HS-5 (cell line): ENCODE data around the gene ZNF19.
A peak's percentile ranks its signal among the peaks of the same experiment; 100 is the strongest.
"Not testable (repeated sequence)": the region's sequence is repeated elsewhere in the genome, so short reads cannot be mapped to it uniquely, and the experiment has no call there.

Experiments
- DNase-seq: peaks from one replicate; pipeline ENCODE4 v3.0.0-alpha.2; 2012; ENCODE audit warnings: low read depth

ZNF19 gene

DNA sequence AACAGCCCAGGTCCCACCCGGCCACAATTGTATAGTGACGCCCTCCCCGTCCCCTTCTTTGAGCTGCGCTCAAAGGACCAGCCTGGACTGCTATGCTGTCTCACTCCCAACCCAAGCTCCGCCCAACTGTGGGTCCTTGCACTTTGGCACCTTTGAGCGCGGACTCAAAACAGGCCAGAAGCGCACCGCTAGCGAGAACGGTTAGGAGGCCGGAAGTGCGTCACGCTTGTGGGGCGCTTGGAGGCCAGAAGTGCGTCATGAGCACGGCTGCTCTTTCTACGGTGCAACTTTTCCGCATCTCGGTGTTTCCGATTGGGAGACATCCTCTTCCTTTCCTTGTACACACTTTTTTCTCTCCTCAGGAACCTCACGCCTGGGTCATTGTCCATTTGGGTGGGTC, at the start of gene ZNF19:
TSS of gene ZNF19 (minus strand) at position 203 of the 400 bp plus-strand sequence. CDS start 7,210 bp downstream, outside the sequence.
- no peak for DNase-seq

DNA sequence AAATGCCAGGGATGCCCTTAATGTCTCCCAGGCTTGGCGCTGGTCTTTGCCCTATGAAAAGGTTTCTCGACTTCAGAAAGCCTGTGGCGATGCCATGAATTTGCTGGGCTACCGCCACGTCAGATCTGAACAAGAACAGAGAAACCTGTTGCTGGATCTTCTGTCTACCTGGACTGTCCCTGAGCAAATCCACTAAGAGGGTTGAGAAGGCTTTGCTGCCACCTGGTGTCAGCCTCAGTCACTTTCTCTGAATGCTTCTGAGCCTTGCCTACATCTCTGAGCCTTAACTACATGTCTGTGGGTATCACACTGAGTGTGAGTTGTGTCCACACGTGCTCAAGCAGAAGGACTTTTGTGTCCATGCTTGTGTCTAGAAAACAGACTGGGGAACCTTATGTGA, 48.5 kb upstream of the ZNF19 start:
- no peak for DNase-seq

DNA sequence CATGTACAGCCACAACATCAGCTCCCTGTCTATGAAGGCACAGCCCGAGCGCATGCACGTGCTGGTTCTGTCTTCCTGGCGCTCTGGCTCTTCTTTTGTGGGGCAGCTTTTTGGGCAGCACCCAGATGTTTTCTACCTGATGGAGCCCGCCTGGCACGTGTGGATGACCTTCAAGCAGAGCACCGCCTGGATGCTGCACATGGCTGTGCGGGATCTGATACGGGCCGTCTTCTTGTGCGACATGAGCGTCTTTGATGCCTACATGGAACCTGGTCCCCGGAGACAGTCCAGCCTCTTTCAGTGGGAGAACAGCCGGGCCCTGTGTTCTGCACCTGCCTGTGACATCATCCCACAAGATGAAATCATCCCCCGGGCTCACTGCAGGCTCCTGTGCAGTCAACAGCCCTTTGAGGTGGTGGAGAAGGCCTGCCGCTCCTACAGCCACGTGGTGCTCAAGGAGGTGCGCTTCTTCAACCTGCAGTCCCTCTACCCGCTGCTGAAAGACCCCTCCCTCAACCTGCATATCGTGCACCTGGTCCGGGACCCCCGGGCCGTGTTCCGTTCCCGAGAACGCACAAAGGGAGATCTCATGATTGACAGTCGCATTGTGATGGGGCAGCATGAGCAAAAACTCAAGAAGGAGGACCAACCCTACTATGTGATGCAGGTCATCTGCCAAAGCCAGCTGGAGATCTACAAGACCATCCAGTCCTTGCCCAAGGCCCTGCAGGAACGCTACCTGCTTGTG, 47.8 kb upstream of the ZNF19 start:
- DNase-seq, result no peak

DNA sequence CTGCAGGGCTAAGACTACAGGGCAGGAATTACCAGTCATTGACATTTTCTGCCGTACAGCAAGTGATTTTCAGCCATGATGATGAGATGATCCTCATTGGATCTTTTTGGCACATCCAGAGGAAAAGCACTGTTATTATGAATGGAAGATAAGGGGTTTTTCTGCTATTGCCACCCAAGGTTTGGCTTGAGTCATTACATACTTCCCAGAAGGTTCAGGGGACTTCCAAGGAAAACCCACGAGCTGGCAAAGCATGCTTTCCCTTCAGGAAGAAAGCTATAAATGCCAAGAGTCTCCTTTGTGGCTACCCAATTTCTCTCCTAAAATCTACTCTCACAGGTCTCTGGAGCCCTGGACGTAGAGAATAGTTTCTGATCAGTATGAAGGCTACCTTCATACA, 43.2 kb upstream of the ZNF19 start:
- DNase-seq, result no peak

DNA sequence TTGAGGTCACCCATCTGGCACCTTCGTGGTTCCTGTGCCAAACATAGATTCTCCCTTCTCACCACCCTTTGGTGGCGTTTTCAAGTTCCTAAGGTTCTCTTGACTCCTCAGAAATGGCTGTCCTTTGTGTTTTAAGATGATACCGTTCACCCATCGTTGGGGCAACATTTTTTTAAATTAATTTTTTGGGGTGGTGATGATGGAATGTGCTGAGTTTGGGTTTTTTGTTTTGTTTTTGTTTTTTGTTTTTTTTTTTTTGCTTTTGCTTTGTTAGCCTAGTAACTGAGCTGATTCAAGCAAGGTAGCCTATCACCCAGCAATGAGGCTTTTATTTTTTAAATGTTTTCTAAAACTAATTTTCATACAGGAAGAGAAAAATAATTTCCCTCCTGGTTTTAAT, 39.7 kb upstream of the ZNF19 start:
- no peak for DNase-seq

DNA sequence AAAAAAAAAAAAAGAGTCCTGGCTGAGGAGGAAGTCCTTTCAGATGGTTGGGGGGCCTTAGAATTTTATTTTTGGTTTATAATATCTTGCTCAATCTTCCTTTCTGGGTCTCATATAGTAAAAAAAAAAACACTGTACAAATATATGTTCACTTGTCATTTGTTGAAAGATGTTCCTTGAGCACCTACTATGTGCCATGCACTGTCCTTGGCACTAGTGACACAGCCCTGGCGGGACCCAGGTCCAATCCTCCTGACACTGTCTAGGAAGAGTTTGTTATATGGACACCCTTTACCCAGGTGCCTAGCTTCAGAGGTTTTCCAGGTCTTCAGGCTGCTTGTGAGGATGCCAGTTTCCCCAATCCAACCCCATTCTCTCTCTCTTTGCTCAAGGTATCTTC, 39.1 kb upstream of the ZNF19 start:
- no peak for DNase-seq

DNA sequence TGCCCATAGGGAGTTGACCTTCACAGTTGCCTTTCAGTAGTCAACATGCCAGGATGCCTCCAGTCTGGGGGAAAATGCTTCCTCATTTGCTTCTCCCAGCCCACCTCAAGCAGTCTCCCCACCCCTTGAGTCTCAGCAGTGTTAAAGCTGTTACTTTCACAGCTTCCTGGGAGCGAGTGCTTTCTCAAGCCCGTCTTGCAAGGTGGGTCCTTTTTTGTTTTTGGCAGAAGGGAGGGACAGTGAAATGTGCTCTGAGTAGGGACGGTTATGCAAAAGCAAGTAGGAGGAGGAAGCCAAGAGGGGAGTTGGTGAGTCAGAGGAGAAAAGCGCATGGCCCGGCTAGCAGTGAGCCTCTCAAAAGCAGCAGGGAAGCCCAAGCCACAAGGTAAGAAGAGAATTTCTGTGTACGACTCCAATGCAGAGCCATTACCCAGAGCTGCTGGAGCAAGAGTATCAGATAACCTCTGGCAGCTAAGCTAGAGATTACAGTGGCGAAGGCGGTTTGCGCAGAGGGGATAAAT, 37.0 kb upstream of the ZNF19 start, which contains the start of gene CHST4:
TSS of gene CHST4 (plus strand) at position 316 of the 521 bp plus-strand sequence. CDS start 10,252 bp downstream, outside the sequence.
- peak; percentile 20 for DNase-seq

DNA sequence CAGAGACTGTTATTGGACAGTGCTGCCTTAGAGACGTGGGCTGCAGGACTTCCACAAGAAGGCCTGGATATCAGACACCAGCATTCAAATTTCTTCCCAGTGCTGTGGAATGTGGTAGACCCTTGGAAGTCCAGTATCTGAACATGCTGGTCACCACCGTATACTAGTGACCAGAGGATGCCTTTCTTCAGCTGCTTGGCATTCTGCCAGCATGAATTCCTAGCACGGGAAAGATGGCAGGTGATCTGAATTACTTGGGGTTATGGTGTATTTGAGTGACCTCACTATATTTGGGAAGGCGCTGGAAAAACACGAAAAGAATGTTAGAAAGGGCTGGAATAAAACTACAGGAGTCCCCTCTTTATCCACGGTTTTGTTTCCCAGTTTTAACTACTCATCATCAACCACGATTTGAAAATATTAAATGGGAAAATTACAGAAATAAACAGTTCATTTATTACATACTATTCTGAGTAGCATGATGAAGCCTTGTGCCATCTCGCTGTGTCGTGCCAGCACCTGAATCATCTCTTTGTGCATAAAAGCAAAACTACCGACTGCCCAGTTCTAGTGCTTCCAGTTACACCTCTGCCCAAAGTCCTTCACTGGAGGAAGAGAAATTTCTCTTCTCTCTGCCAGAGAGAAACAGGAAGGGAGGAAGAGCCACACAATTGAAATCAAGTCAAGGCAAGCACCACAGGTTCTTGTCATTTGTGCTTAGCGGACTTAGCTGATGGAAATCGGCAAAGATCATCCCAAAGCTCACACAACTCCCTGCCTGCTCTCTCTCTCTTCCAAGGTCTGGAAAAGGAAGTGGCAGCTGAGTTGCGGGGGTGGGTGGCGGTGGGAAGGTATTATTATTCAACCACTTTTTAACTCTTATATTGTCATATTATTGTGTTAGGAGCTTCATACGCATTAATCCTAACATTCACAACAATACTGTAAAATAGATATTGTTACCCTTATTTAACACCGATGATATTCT, 35.7 kb upstream of the ZNF19 start:
- DNase-seq, result no peak

DNA sequence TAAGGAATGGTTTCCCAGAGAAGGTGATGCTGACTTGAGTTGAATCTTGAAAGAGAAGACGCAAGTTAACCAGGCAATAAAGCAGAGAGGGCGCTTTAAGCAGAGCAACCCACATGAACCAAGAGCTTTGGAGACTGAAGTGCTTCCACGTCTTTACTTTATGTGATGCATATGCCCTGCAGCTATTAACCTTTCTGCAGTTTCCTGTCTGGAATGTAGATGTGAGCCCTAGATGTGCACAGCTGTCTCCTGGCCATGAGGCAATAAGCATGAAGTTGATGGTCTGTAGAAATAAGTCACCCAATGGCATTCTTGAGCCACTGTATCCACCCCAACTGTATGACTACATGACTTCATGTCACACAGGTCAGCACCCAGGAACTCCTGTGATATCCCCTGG, 31.4 kb upstream of the ZNF19 start:
- DNase-seq, result no peak

DNA sequence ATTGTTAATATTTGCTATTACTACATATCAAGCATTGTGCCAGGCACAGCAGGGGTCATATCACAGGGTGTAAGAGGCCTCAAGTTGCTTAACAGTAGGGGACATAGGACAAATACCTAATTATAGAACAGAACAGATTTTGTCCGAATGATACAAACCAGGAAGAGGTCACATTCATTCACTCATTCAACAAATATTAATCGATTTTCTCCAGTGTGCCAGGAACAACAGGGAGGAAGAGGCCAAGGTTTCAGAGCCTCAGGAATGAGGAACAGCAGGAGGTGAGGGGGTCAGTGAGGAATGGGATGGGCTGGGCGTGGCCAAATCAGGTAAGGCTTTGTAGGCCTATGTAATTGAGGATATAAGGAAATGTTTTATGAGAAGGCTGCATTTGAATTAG, 25.9 kb upstream of the ZNF19 start:
- DNase-seq, result no peak

DNA sequence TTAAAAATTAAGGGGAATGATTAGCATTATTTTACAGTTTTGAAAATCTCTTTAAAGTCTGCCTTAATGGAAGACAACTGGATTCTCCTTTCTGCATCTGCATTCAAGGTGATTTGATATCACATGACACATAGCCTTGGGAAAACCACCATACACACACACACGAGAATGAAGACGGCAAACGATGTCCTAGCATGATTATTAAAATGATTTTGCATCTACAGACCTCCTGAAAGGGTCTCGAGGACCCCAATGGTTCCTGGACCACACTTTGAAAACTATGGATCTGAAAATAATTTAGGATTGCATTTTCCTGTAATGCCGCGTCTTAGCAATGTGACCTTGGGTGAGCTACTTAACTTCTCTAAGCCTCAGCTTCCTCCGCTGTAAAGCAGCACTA, 25.4 kb upstream of the ZNF19 start:
- no peak for DNase-seq

DNA sequence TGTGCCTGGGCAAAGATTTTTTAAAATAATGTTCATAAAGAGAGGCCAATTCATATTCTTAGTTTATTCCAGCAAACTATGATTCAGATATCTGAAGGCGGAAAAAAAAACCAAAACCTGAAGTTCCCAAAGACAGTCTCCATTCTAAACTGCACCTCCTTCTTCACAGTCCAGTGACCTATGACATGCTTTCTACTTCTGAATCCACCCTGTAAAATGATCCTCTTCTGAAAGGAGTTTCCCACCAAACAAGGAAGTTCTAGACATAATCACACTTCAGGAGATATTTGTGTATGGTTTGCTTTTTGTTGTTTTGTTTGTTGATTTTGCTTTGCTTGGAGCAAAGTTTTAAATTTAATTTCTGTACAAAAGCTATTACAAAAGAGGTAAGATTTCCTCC, 24.2 kb upstream of the ZNF19 start:
- DNase-seq, result no peak

DNA sequence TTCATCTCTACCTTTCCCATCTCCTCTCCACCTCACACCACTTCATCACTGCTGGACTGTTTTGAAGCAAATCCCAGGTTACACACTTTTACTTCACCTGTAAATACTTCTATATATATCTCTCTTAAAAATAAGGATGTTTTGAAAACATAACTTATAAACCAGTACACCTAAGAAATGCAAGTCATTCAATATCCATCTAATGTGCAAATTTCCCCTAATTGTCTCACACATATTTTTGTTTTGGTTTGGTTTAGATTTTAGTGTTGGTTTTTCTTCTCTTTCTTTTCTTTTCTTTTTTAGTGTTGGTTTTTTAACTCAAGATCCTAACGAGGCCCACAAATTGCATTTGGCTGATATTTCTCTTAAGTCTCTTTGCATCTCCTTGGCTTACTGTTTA, 17.9 kb upstream of the ZNF19 start:
- no peak for DNase-seq

DNA sequence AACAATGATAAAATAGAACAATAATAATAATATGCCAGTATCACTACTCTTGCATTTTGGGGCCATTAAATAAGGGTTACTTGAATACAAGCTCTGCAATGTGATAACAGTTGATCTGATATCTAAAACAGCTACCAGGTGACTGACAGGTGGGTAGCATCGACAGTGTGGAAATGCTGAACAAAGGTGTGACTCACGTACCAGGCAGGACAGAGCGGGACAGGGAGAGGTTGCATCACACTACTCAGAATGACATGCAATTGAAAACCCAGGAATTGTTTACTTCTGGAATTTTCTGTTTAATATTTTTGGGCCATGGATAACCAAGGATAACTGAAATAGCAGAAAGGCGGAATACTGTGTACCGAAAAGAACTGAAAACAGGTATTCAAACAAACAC, 15.8 kb upstream of the ZNF19 start:
- DNase-seq, result no peak

DNA sequence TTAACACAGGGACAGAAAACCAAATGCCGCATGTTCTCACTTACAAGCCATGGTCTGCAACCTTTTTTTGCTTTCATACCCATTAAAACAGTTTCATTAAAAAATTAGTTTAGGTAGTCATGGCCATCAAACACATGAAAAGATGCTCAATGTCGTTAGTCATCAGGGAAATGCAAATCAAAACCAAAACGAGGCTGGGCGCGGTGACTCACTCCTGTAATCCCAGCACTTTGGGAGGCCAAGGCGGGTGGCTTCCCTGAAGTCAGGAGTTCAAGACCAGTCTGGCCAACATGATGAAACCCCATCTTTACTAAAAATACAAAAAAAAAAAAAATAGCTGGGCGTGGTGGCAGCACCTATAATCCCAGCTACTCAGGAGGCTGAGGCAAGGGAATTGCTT, 14.9 kb upstream of the ZNF19 start:
- DNase-seq, result not testable (repeated sequence)

DNA sequence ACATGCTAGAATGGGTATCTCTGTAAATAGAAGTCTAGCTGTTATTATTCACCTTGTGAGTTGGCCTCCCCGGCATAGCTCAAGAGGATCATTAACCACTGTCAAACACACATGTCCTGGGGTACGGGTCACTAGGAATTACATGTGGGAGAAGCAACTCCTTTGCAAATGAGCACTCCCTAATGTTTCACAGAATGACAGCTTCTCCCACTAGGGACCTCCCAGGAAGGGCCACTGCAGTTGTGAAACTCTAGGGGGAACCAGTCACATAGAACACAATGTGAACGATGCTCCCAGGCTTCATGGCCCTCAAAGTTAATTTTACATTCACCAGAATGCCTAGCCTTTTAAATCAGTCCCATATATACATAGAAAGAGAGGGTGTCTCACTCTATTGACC, 12.4 kb upstream of the ZNF19 start:
- no peak for DNase-seq

DNA sequence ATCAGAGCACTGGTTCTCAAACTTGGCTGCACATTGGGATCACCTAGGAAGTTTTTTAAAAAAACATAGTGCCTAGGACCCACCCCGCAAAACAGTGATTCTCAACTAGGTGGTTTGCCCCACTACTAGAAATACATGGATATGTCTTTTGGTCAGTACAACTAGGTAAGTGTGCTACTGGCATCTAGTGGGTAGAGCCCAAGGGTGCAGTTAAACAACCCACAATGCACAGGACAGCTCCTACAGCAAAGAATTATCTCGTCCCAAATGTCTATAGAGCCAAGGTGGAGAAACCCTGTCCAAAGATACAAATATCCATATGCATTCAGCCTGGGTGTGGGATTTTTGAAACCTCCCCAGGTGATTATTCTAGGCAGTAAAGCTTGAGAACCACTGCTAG, 11.8 kb upstream of the ZNF19 start:
- no peak for DNase-seq

DNA sequence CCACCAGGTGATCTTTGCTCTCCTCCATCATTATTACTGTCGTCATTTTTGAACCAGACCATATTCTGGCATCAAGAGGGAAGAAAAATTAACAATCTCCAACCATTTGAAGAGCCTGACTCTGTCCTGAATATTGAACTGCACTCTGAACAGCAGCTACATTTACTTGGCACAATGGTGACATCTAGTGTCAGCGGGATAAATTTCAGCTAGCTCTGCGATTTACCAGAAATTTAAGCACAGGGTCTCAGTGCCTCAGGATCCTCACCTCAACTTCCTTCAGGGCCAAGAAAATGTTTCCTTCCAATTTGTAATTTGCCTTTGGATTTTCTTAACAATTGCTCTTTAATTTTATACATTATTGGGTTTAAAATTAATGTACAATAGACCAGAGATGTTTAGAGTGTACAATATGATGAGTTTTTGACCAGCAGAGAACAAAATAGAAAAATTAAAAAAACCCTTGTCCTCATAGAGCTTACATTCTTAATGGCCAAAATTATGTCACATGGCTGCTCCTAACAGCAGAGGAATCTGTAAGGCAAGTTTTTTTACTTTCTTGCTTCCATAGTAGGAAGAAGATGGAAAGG, 10.7 kb upstream of the ZNF19 start:
- peak; percentile 23 for DNase-seq

DNA sequence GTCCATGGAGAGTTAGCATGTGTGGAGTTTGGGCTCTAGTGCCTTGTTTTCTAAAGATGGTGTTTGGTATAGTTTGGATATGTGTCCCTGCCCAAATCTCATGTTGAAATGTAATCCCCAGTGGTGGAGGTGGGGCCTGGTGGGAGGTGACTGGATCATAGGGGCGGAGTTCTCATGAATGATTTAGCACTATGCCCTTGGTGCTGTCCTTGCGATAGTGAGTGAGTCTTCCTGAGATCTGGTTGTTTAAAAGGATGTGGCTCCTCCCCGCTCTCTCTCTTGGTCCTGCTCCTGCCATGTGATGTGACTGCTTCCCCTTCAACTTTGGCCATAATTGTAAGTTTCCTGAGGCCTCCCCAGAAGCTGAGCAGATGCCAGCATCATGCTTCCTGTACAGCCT, 8.9 kb upstream of the ZNF19 start:
- no peak for DNase-seq

DNA sequence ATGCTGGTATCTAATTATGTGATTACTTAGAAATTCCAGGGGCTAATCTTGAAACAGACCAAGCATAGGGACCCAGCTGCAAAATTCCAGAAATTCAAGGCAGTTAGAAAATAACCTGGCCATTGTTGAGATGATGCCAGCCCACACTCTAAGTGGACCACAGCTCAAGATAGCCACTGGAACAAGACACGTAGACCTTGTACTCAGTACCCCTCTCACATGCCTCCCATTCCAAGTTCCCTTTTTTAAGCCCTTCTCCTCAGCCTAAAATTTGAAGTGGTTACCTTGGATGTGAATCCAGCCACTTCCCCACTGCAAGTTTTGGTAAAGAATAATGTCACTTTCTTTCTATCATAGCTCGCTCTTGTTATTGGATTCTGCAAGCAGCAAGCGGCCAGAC, 4.1 kb upstream of the ZNF19 start:
- no peak for DNase-seq

DNA sequence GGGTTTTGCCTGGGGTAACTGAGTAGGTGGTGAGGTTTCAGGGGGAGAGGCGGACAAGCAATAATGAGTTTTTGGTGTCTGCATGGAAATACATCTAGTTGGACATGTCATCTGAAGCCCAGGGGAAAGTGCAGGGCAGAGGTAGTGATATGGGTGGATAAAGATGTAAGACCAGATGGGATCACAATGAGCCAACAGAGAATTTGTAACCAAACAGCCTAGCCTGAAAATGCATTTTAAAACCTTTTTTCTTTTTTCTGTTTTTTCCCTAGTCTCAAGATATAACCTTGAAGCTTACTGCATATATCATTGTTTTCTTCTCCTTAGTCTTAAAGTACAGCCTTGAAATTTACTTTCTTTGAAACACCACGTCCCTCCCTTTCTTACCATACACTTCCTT, 3.7 kb upstream of the ZNF19 start:
- DNase-seq, result no peak

DNA sequence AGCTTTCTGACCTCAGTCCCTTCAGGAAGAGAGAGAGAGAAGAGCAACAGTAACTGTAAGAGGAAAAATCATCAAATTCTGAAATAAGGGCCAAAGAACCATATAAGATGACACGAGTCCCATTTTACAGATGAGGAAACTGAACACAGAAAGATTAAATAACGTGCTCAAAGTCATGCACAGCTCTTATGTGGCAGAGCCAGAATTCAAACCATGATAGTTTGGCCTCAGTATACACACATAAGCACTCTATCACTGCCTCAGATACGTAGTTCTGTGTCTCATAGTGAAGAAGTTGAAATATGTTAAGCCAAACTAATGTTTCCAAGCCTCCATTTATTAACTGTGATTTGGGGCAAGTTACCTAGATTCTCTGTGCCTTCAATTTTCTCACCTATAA, 1.9 kb upstream of the ZNF19 start:
- no peak for DNase-seq

DNA sequence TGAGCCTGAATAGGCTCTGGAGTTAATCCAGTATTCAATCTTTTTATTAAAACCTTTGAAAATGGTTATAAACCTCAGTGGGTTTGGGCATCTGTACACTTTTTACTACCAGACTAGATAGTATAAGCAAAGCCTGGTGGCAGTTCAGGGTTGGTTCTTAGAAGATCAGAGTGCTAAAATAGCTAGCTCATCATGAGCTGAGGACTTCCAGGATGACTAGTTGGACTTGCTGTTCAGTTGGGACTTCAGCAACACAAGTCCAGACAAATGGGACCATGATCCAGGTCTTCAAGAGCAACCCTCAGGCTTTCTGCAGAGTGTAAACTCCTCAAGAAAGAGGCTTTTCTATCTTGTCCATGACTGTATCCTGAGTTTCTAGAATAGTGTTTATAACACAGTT, 1.2 kb upstream of the ZNF19 start:
- DNase-seq, result no peak
